SK-N-SH treated with all-trans-retinoic acid at 6 μM for 48 hours (cell line): Measurements from ENCODE around the gene VPS11.

Experiments used
- ATAC-seq: fragments of 200-7000 bp; cut with Tn5 transposase; 3 replicates; pipeline ENCODE4 v1.9.1; 2020; ENCODE audit warnings: mild to moderate bottlenecking, moderate library complexity
- ARNTL ChIP-seq: fragments of 450-650 bp; formaldehyde crosslinking; IDR thresholded peaks from 2 replicates; pipeline ENCODE4 v1.5.0; 2020; ENCODE audit warnings: low read depth, mild to moderate bottlenecking, moderate library complexity, borderline replicate concordance
- BACH2 ChIP-seq: fragments of 250-450 bp; sonication (Bioruptor Pico); IDR thresholded peaks from 2 replicates; pipeline ENCODE4 v1.9.0; 2021; ENCODE audit warnings: mild to moderate bottlenecking, borderline replicate concordance
- CSDC2 ChIP-seq: fragments of 250-450 bp; sonication (Bioruptor Pico); IDR thresholded peaks from 2 replicates; pipeline ENCODE4 v1.5.0; 2020; ENCODE audit warnings: mild to moderate bottlenecking, moderate library complexity
- CSRNP3 ChIP-seq: fragments of 250-450 bp; sonication (Bioruptor Pico); IDR thresholded peaks from 2 replicates; pipeline ENCODE4 v1.5.1; 2021; ENCODE audit warnings: mild to moderate bottlenecking, moderate library complexity
- ESRRG ChIP-seq: fragments of 250-450 bp; sonication (Bioruptor Pico); IDR thresholded peaks from 2 replicates; pipeline ENCODE4 v1.6.1; 2021; ENCODE audit warnings: mild to moderate bottlenecking
- GLIS3 ChIP-seq: fragments of 250-450 bp; sonication (Bioruptor Pico); IDR thresholded peaks from 2 replicates; pipeline ENCODE4 v1.5.0; 2020; ENCODE audit warnings: mild to moderate bottlenecking, moderate library complexity
- OSR1 ChIP-seq: fragments of 250-450 bp; sonication (Bioruptor Pico); IDR thresholded peaks from 2 replicates; pipeline ENCODE4 v1.8.0; 2022; ENCODE audit warnings: moderate library complexity, mild to moderate bottlenecking, inconsistent platforms
- PPARA ChIP-seq: fragments of 250-450 bp; sonication (Bioruptor Pico); IDR thresholded peaks from 2 replicates; pipeline ENCODE4 v1.5.0; 2020; ENCODE audit warnings: mild to moderate bottlenecking, borderline replicate concordance
- RARB ChIP-seq: fragments of 250-450 bp; sonication (Bioruptor Pico); IDR thresholded peaks from 2 replicates; pipeline ENCODE4 v1.8.0; 2021; ENCODE audit warnings: mild to moderate bottlenecking, moderate library complexity
- SNAI2 ChIP-seq: fragments of 250-450 bp; sonication (Bioruptor Pico); IDR thresholded peaks from 2 replicates; pipeline ENCODE4 v1.5.0; 2020; ENCODE audit warnings: mild to moderate bottlenecking, moderate library complexity
- TCF4 ChIP-seq: fragments of 250-450 bp; sonication (Bioruptor Pico); IDR thresholded peaks from 2 replicates; pipeline ENCODE4 v1.8.0; 2021; ENCODE audit warnings: mild to moderate bottlenecking, moderate library complexity, borderline replicate concordance
- TOX ChIP-seq: fragments of 250-450 bp; sonication (Bioruptor Pico); IDR thresholded peaks from 2 replicates; pipeline ENCODE4 v1.8.0; 2021; ENCODE audit warnings: mild to moderate bottlenecking, moderate library complexity, borderline replicate concordance
- TSHZ2 ChIP-seq: fragments of 250-450 bp; sonication (Bioruptor Pico); IDR thresholded peaks from 2 replicates; pipeline ENCODE4 v1.5.0; 2020; ENCODE audit warnings: mild to moderate bottlenecking, moderate library complexity
- ZC3H10 ChIP-seq: fragments of 250-450 bp; sonication (Bioruptor Pico); IDR thresholded peaks from 2 replicates; pipeline ENCODE4 v1.5.1; 2021; ENCODE audit warnings: mild to moderate bottlenecking, moderate library complexity
- ZFP3 ChIP-seq: fragments of 250-450 bp; sonication (Bioruptor Pico); IDR thresholded peaks from 2 replicates; pipeline ENCODE4 v1.5.0; 2020; ENCODE audit warnings: mild to moderate bottlenecking, moderate library complexity
- ZFP30 ChIP-seq: fragments of 450-650 bp; formaldehyde crosslinking; IDR thresholded peaks from 2 replicates; pipeline ENCODE4 v1.5.0; 2022; ENCODE audit warnings: mild to moderate bottlenecking, moderate library complexity
- ZNF565 ChIP-seq: fragments of 450-650 bp; formaldehyde crosslinking; conservative IDR thresholded peaks from 2 replicates; pipeline ENCODE4 v1.5.0; 2020; ENCODE audit warnings: low read depth, mild to moderate bottlenecking, moderate library complexity
- ZNF70 ChIP-seq: fragments of 450-650 bp; formaldehyde crosslinking; IDR thresholded peaks from 2 replicates; pipeline ENCODE4 v1.5.0; 2020; ENCODE audit warnings: mild to moderate bottlenecking, moderate library complexity
- ZNF8 ChIP-seq: fragments of 450-650 bp; formaldehyde crosslinking; IDR thresholded peaks from 2 replicates; pipeline ENCODE4 v1.5.0; 2020; ENCODE audit warnings: mild to moderate bottlenecking, moderate library complexity
- TF ChIP-seq, protein P1 (sequence below): fragments of 250-450 bp; sonication (Bioruptor Pico); IDR thresholded peaks from 2 replicates; pipeline ENCODE4 v1.8.0; 2020; ENCODE audit warnings: mild to moderate bottlenecking, moderate library complexity, borderline replicate concordance

The VPS11 gene

DNA sequence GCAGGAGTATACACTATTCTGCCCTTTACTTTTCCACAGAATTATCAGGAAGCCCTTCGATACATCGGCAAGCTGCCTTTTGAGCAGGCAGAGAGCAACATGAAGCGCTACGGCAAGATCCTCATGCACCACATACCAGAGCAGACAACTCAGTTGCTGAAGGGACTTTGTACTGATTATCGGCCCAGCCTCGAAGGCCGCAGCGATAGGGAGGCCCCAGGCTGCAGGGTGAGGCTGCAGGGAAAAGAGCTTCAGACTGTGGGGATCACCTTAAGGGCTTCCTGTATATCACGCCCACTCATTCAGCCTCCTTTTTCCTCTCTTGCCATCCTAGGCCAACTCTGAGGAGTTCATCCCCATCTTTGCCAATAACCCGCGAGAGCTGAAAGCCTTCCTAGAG, 10.2 kb downstream of the VPS11 start:
- no peak for TF ChIP-seq ZNF70 (CRISPR knock-in tag)
- no peak for TF ChIP-seq ZNF565
- no peak for TF ChIP-seq RARB
- TF ChIP-seq CSRNP3 (CRISPR knock-in tag): no peak
- no peak for TF ChIP-seq GLIS3
- TF ChIP-seq SNAI2 (CRISPR knock-in tag): no peak
- TF ChIP-seq ZC3H10 (CRISPR knock-in tag): no peak
- TF ChIP-seq TCF4 (CRISPR knock-in tag): no peak
- TF ChIP-seq PPARA (CRISPR knock-in tag): no peak
- no peak for TF ChIP-seq TSHZ2 (CRISPR knock-in tag)
- no peak for ATAC-seq

DNA sequence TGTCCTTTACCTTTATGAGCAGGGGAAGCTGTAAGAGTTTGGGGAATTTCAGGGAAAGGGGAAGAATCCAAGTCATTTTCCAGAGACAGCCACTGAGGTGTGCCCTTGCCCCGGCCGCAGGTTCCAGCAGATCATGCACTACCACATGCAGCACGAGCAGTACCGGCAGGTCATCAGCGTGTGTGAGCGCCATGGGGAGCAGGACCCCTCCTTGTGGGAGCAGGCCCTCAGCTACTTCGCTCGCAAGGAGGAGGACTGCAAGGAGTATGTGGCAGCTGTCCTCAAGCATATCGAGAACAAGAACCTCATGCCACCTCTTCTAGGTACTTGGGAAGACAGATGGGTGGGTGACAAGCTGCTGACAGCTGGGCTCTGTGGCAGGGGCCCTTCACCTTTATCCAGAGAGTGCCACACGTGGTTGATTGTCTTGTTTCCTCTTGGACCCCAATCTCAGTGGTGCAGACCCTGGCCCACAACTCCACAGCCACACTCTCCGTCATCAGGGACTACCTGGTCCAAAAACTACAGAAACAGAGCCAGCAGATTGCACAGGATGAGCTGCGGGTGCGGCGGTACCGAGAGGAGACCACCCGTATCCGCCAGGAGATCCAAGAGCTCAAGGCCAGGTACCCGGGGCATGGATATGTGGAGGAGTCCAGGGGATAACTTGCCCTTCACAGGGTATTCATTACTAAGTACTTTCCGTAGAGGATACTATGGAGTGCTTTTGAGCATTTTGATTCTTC, 11.2 kb downstream of the VPS11 start:
- ATAC-seq: no peak
- TF ChIP-seq ESRRG (no peak), CSRNP3 (CRISPR knock-in tag) (no peak)

- TF ChIP-seq ZNF565: no peak
- TF ChIP-seq ZNF70 (CRISPR knock-in tag): no peak
- ATAC-seq: no peak
Measured at GRCh38 chr11:119081682-119082260, 14.2 kb downstream of the VPS11 start.

DNA sequence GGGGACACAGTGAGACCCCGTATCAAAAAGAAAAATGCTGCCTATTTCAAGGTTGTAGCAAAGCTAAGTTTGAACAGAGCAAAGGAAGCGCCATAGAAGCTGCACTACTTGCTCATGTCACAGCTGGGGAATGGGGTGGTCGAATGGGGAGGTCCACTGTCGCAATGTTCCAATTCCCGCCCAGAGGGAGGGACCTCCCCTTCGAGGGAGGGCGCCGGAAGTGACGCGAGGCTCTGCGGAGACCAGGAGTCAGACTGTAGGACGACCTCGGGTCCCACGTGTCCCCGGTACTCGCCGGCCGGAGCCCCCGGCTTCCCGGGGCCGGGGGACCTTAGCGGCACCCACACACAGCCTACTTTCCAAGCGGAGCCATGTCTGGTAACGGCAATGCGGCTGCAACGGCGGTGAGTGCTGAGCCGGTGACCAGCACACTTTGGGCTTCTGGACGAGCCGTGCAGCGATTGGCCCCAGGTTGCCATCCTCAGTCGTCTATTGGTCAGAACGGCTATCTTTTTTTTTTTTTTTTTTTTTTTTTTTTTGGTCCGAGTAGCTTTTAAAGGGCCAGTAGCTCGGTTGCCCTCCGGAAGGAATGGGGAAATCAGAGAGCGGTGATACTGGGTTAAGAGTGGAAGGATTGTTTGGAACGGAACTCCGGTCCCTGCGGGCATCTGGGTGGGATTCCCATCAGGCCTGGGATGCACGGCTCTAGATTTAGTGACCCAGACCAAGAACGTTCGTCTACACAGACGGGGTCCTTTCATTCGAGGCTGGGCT, 17.2 kb downstream of the VPS11 start, which contains the start of gene HMBS:
HMBS (plus strand) TSS at position 219 of the 774 bp plus-strand sequence; CDS start at position 372, 153 bp downstream.
- TF ChIP-seq ZFP3 (CRISPR knock-in tag) (no peak), CSRNP3 (CRISPR knock-in tag) (0 out of 2 replicates have a peak, but pooled peaks have one; percentile 30), ARNTL (CRISPR knock-in tag) (no peak), CSDC2 (CRISPR knock-in tag) (no peak), ESRRG (0 out of 2 replicates have a peak, but pooled peaks have one; percentile 56), ZNF70 (CRISPR knock-in tag) (no peak), GLIS3 (no peak), OSR1 (no peak), SNAI2 (CRISPR knock-in tag) (no peak), ZNF8 (CRISPR knock-in tag) (no peak), BACH2 (CRISPR knock-in tag) (no peak), ZFP30 (CRISPR knock-in tag) (no peak), TOX (CRISPR knock-in tag) (no peak), TCF4 (CRISPR knock-in tag) (no peak), RARB (no peak)
- TF ChIP-seq, protein P1, sequence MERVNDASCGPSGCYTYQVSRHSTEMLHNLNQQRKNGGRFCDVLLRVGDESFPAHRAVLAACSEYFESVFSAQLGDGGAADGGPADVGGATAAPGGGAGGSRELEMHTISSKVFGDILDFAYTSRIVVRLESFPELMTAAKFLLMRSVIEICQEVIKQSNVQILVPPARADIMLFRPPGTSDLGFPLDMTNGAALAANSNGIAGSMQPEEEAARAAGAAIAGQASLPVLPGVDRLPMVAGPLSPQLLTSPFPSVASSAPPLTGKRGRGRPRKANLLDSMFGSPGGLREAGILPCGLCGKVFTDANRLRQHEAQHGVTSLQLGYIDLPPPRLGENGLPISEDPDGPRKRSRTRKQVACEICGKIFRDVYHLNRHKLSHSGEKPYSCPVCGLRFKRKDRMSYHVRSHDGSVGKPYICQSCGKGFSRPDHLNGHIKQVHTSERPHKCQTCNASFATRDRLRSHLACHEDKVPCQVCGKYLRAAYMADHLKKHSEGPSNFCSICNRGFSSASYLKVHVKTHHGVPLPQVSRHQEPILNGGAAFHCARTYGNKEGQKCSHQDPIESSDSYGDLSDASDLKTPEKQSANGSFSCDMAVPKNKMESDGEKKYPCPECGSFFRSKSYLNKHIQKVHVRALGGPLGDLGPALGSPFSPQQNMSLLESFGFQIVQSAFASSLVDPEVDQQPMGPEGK (CRISPR knock-in tag): no peak

More for the DNA sequence above, 17.2 kb downstream of the VPS11 start, which contains the start of gene HMBS:
- peak; percentile 93 for ATAC-seq
